ENCODE measurements around the gene SERPINB5. TPM values are rescaled to one million over a fixed set of nuclear protein-coding genes. Genes with fewer than 3 reads are reported as not detected.

The SERPINB5 gene
- total and polyA plus RNA-seq, 2 of the 13 experiments (the other 11 are each of a cell fraction or from before 2014, with no cell fraction given) = not detected

GRCh38 chr18:63440881-63441280 lies 35.9 kb upstream of the SERPINB5 start:
- H3K4me3 ChIP-seq (replicated peaks in 1 of 3; ENCODE audit: insufficient read depth in 1 of 3, low read depth in 2 of 3, low read length in 3 of 3) = no peak overlapping the region
- in situ Hi-C loops (cut with HindIII; ENCODE audit: extremely low pct_ligation_motif_present, low pct_unique_long_range_greater_than_20kb) = loop anchor here (10.0 kb wide), 1 partner anchor 306 kb away; no protein-coding TSS in a partner anchor
- BruUV-seq (replicated peaks) = no TSS peak
- FAIRE-seq (no peak), ATAC-seq (no peak), DNase-seq (ENCODE audit: low spot score) (no peak)
- no peak overlapping the region for H3K27ac ChIP-seq (ENCODE audit: extremely low read length, insufficient read depth, low read length)
- no peaks in the 10 kb centered on the region for H3K36me3 ChIP-seq (replicated peaks in 1 of 2; ENCODE audit: control insufficient read depth in 1 of 2, insufficient read depth in 2 of 2, low read length in 2 of 2)
- H3K9ac ChIP-seq (ENCODE audit: insufficient read depth, low read depth, low read length) = no peak overlapping the region
- CTCF ChIA-PET (ENCODE audit: low intra/inter-chr PET ratio, low total read pairs) = no interaction called here
- no peaks in the 10 kb centered on the region for H3K79me2 ChIP-seq (ENCODE audit: insufficient read depth, low read length)
- intact Hi-C loops (cut with micrococcal nuclease; ENCODE audit: unreplicated experiment) = no loop called here
- POLR2A ChIA-PET = no interaction called here
- no peaks in the 10 kb centered on the region for H4K20me1 ChIP-seq (ENCODE audit: insufficient read depth, low read length)
- WGBS (ENCODE audit: low lambda C conversion rate) = 3% methylated on average over 5 of the region's 5 CpGs
- H3K9me3 ChIP-seq (ENCODE audit: low read length) = no peaks in the 10 kb centered on the region
- no peak overlapping the region for H3K4me2 ChIP-seq (ENCODE audit: low read depth, low read length)
- H3K4me1 ChIP-seq (ENCODE audit: insufficient read depth, low read length) = no peaks in the 10 kb centered on the region
- no peak overlapping the region for H2AFZ ChIP-seq (ENCODE audit: low read length)
- H3K27me3 ChIP-seq (ENCODE audit: control insufficient read depth in 1 of 2, insufficient read depth in 2 of 2, low read length in 2 of 2) = 0 out of 5 replicates have a peak, but pooled peaks cover 0 to 3% of the 10 kb centered on the region in 2 experiments
- no peak for TF ChIP-seq RFX3 (CRISPR knock-in tag; IDR thresholded peaks at IDR 0.05)
- TF ChIP-seq ZNF121 (CRISPR knock-in tag; IDR thresholded peaks at IDR 0.05) = no peak
- TF ChIP-seq SNRNP70 (IDR thresholded peaks at IDR 0.05; ENCODE audit: low read depth, low read length) = no peak
- TF ChIP-seq RFXAP (CRISPR knock-in tag; IDR thresholded peaks at IDR 0.05; ENCODE audit: borderline replicate concordance) = no peak
- no peak for TF ChIP-seq BCLAF1 (IDR thresholded peaks at IDR 0.05)
- TF ChIP-seq HOXA5 (CRISPR knock-in tag; IDR thresholded peaks at IDR 0.05) = no peak
- TF ChIP-seq HMG20A (CRISPR knock-in tag; IDR thresholded peaks at IDR 0.05; ENCODE audit: borderline replicate concordance) = no peak
- TF ChIP-seq PHF5A (CRISPR knock-in tag; IDR thresholded peaks at IDR 0.05; ENCODE audit: low read depth, unreplicated experiment) = no peak
- no peak for TF ChIP-seq ELF4 (CRISPR knock-in tag; IDR thresholded peaks at IDR 0.05; ENCODE audit: borderline replicate concordance)
- no peak for TF ChIP-seq ZNF503 (CRISPR knock-in tag; IDR thresholded peaks at IDR 0.05)
- TF ChIP-seq ZNF468 (CRISPR knock-in tag; IDR thresholded peaks at IDR 0.05) = no peak
- TF ChIP-seq SPEN (CRISPR knock-in tag; IDR thresholded peaks at IDR 0.05; ENCODE audit: low read depth) = no peak
- no peak for TF ChIP-seq ZNF75D (CRISPR knock-in tag; IDR thresholded peaks at IDR 0.05; ENCODE audit: borderline replicate concordance)
- no peak for TF ChIP-seq RARG (CRISPR knock-in tag; IDR thresholded peaks at IDR 0.05; ENCODE audit: low read depth)
